ENCODE measurements around the gene AGBL3. TPM values are rescaled to one million over a fixed set of nuclear protein-coding genes. Genes with fewer than 3 reads are reported as not detected.

Gene AGBL3
- total RNA-seq, 1 donor from 2014 or later: 0.91 TPM

DNA sequence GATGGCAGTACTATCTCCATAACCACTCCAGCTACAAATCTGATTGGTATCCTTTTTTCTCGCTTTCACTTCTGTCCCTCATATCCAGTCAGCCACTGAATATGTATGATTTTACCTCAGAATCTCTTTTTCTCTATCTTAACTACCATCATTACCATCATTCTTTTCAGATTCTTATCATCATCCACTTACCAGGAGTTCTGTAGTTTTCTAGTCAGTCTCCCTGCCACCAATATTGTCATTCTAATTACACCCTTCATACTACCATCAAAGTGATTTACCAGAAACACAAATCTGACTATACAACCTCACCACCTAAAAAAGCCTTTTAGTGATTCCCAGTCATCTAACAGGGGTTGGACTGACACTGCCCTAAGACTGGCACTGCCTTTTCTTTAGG lies 96.7 kb downstream of the AGBL3 start:
- Histone ChIP-seq H3K79me2 (ENCODE audit: insufficient read depth, low read length) (no peaks in the 10 kb centered on the region), H4K20me1 (ENCODE audit: insufficient read depth, low read length) (no peaks in the 10 kb centered on the region), H3K27me3 (ENCODE audit: insufficient read depth, low read length) (no peaks in the 10 kb centered on the region), H2AFZ (ENCODE audit: low read depth, low read length) (no peak overlapping the region), H3K9me3 (ENCODE audit: insufficient read depth, low read depth, low read length) (no peaks in the 10 kb centered on the region), H3K4me3 (ENCODE audit: insufficient read depth, low read depth, low read length) (no peak overlapping the region), H3K36me3 (ENCODE audit: insufficient read depth, low read length) (no peaks in the 10 kb centered on the region), H3K27ac (ENCODE audit: low read depth, low read length) (no peak overlapping the region), H3K4me1 (ENCODE audit: insufficient read depth, low read length) (no peaks in the 10 kb centered on the region), H3K4me2 (ENCODE audit: low read length) (no peak overlapping the region), H3K9ac (ENCODE audit: low read length) (no peak overlapping the region)
- Mint-ChIP-seq H3K36me3 (ENCODE audit: low read depth, unreplicated experiment) (no peaks in the 10 kb centered on the region), H3K27ac (ENCODE audit: unreplicated experiment) (no peak overlapping the region), H3K4me3 (ENCODE audit: unreplicated experiment) (no peak overlapping the region), H3K9me3 (ENCODE audit: unreplicated experiment) (peaks cover 3% of the 10 kb centered on the region), H3K27me3 (ENCODE audit: low read depth, unreplicated experiment) (no peaks in the 10 kb centered on the region), H3K4me1 (ENCODE audit: low read depth, unreplicated experiment) (no peaks in the 10 kb centered on the region)
- TF ChIP-seq, protein P1, sequence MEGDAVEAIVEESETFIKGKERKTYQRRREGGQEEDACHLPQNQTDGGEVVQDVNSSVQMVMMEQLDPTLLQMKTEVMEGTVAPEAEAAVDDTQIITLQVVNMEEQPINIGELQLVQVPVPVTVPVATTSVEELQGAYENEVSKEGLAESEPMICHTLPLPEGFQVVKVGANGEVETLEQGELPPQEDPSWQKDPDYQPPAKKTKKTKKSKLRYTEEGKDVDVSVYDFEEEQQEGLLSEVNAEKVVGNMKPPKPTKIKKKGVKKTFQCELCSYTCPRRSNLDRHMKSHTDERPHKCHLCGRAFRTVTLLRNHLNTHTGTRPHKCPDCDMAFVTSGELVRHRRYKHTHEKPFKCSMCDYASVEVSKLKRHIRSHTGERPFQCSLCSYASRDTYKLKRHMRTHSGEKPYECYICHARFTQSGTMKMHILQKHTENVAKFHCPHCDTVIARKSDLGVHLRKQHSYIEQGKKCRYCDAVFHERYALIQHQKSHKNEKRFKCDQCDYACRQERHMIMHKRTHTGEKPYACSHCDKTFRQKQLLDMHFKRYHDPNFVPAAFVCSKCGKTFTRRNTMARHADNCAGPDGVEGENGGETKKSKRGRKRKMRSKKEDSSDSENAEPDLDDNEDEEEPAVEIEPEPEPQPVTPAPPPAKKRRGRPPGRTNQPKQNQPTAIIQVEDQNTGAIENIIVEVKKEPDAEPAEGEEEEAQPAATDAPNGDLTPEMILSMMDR (IDR thresholded peaks at IDR 0.05; ENCODE audit: insufficient read depth, low read depth, low read length): no peak
- no peak for TF ChIP-seq EZH2 (IDR thresholded peaks at IDR 0.05; ENCODE audit: insufficient read depth, low read length)
- no peak for FAIRE-seq
- no peak for DNase-seq (ENCODE audit: low read depth)

- no peaks in the 10 kb centered on the region for H3K27me3 Mint-ChIP-seq (ENCODE audit: low read depth, unreplicated experiment)
- Histone ChIP-seq H3K27me3 (ENCODE audit: insufficient read depth, low read length) (no peaks in the 10 kb centered on the region), H2AFZ (ENCODE audit: low read depth, low read length) (no peak overlapping the region), H4K20me1 (ENCODE audit: insufficient read depth, low read length) (no peaks in the 10 kb centered on the region), H3K36me3 (ENCODE audit: insufficient read depth, low read length) (no peaks in the 10 kb centered on the region), H3K9me3 (ENCODE audit: insufficient read depth, low read depth, low read length) (no peaks in the 10 kb centered on the region), H3K79me2 (ENCODE audit: insufficient read depth, low read length) (no peaks in the 10 kb centered on the region), H3K9ac (ENCODE audit: low read length) (no peak overlapping the region), H3K27ac (ENCODE audit: low read depth, low read length) (no peak overlapping the region), H3K4me2 (ENCODE audit: low read length) (no peak overlapping the region), H3K4me3 (ENCODE audit: insufficient read depth, low read depth, low read length) (no peak overlapping the region), H3K4me1 (ENCODE audit: insufficient read depth, low read length) (no peaks in the 10 kb centered on the region)
- TF ChIP-seq EZH2 (IDR thresholded peaks at IDR 0.05; ENCODE audit: insufficient read depth, low read length): no peak
- TF ChIP-seq, protein P1 (IDR thresholded peaks at IDR 0.05; ENCODE audit: insufficient read depth, low read depth, low read length): no peak
- no peak for DNase-seq (ENCODE audit: low read depth)
- peaks cover 11% of the 10 kb centered on the region for H3K9me3 Mint-ChIP-seq (ENCODE audit: unreplicated experiment)
- no peak for FAIRE-seq
- H3K36me3 Mint-ChIP-seq (ENCODE audit: low read depth, unreplicated experiment): peaks cover 4% of the 10 kb centered on the region
- no peak overlapping the region for H3K4me3 Mint-ChIP-seq (ENCODE audit: unreplicated experiment)
- no peak overlapping the region for H3K27ac Mint-ChIP-seq (ENCODE audit: unreplicated experiment)
- no peaks in the 10 kb centered on the region for H3K4me1 Mint-ChIP-seq (ENCODE audit: low read depth, unreplicated experiment)
Measured at GRCh38 chr7:135088566-135088965, 102.3 kb downstream of the AGBL3 start.

DNA sequence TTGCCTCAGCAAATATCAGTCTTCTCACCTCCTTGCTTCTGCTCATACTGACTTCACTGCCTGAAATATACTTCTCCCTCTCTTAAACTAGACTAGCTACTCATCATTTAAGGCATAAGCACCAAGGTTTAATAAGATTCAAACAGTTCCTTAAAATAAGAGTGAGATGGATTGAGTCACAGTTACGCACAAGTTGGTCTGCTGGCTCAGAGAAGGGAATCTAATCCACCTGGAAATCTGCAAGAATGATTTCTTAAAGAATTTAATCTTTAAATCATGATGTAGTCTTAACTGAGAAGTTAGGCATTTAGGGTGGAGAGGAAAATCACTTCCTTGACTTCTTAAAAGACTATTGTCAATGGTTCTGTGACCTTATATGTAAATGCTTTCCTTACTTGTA lies 105.4 kb downstream of the AGBL3 start:
- Mint-ChIP-seq H3K36me3 (ENCODE audit: low read depth, unreplicated experiment) (peaks cover 4% of the 10 kb centered on the region), H3K4me1 (ENCODE audit: low read depth, unreplicated experiment) (no peaks in the 10 kb centered on the region), H3K27me3 (ENCODE audit: low read depth, unreplicated experiment) (no peaks in the 10 kb centered on the region), H3K4me3 (ENCODE audit: unreplicated experiment) (no peak overlapping the region), H3K27ac (ENCODE audit: unreplicated experiment) (no peak overlapping the region), H3K9me3 (ENCODE audit: unreplicated experiment) (peaks cover 11% of the 10 kb centered on the region)
- H3K27ac ChIP-seq (ENCODE audit: low read depth, low read length): no peak overlapping the region
- no peaks in the 10 kb centered on the region for H3K4me1 ChIP-seq (ENCODE audit: insufficient read depth, low read length)
- no peak for DNase-seq (ENCODE audit: low read depth)
- TF ChIP-seq EZH2 (IDR thresholded peaks at IDR 0.05; ENCODE audit: insufficient read depth, low read length): no peak
- TF ChIP-seq, protein P1 (IDR thresholded peaks at IDR 0.05; ENCODE audit: insufficient read depth, low read depth, low read length): no peak
- no peaks in the 10 kb centered on the region for H3K36me3 ChIP-seq (ENCODE audit: insufficient read depth, low read length)
- H3K9ac ChIP-seq (ENCODE audit: low read length): no peak overlapping the region
- no peak for FAIRE-seq
- no peak overlapping the region for H3K4me3 ChIP-seq (ENCODE audit: insufficient read depth, low read depth, low read length)
- no peak overlapping the region for H2AFZ ChIP-seq (ENCODE audit: low read depth, low read length)
- H4K20me1 ChIP-seq (ENCODE audit: insufficient read depth, low read length): no peaks in the 10 kb centered on the region
- no peaks in the 10 kb centered on the region for H3K79me2 ChIP-seq (ENCODE audit: insufficient read depth, low read length)
- no peaks in the 10 kb centered on the region for H3K27me3 ChIP-seq (ENCODE audit: insufficient read depth, low read length)
- H3K9me3 ChIP-seq (ENCODE audit: insufficient read depth, low read depth, low read length): no peaks in the 10 kb centered on the region
- H3K4me2 ChIP-seq (ENCODE audit: low read length): no peak overlapping the region

All from astrocyte (in vitro differentiated cells and primary cell).